ENCODE results near the gene IQCN. TPM values are rescaled to one million over a fixed set of nuclear protein-coding genes. Genes with fewer than 3 reads are reported as not detected.

IQCN gene
- total and polyA plus RNA-seq, 12 donors, result 0.17 to 7.8 (median 0.96) TPM

- intact Hi-C loops (cut with DNase I), result loop anchor here in 1 of 10 donors (10.0 kb wide), 1 partner anchor 1225 kb away; the partner anchor contains the start of genes HAUS8 and MYO9B
- peak overlapping the region in 3 of 10 donors; percentile 27 to 100 (median 97) for H3K27ac ChIP-seq
- no peaks in the 10 kb centered on the region for H3K36me3 ChIP-seq
- peaks cover 13 to 46% (median 39%) of the 10 kb centered on the region in 9 donors for H3K4me1 ChIP-seq
- DNase-seq (no peak), ATAC-seq (no peak)
- TF ChIP-seq CTCF (IDR thresholded peaks at IDR 0.05), result no peak
- no peaks in the 10 kb centered on the region for H3K27me3 ChIP-seq
- no peaks in the 10 kb centered on the region for H3K9me3 ChIP-seq
- H3K4me3 ChIP-seq, result no peak overlapping the region
- 95 to 99% methylated on average over 9 of the region's 9 CpGs for WGBS, 2 donors
These were observed 25.4 kb upstream of the IQCN start for GRCh38 chr19:18299654-18300053.

- no peak for TF ChIP-seq CTCF (IDR thresholded peaks at IDR 0.05)
- no peak for DNase-seq
- no peak overlapping the region for H3K27ac ChIP-seq
- no peaks in the 10 kb centered on the region for H3K36me3 ChIP-seq
- WGBS, 2 donors, result 83 to 84% methylated on average over 6 of the region's 6 CpGs
- ATAC-seq, result no peak
- no peaks in the 10 kb centered on the region for H3K9me3 ChIP-seq
- H3K27me3 ChIP-seq, result no peaks in the 10 kb centered on the region
- H3K4me1 ChIP-seq, result peaks cover 7 to 41% (median 32%) of the 10 kb centered on the region in 9 donors
- intact Hi-C loops (cut with DNase I), result loop anchor here in 1 of 10 donors (10.0 kb wide), 1 partner anchor 1224 kb away; the partner anchor contains the start of genes HAUS8 and MYO9B
- no peak overlapping the region for H3K4me3 ChIP-seq
These were observed 24.3 kb upstream of the IQCN start for GRCh38 chr19:18298601-18299000.

- no peaks in the 10 kb centered on the region for H3K9me3 ChIP-seq
- TF ChIP-seq CTCF (IDR thresholded peaks at IDR 0.05), result no peak
- intact Hi-C loops (cut with DNase I), result loop anchor here in 1 of 10 donors (10.0 kb wide), 1 partner anchor 1223 kb away; the partner anchor contains the start of genes HAUS8 and MYO9B
- DNase-seq, result no peak
- no peak for ATAC-seq
- no peak overlapping the region for H3K4me3 ChIP-seq
- no peaks in the 10 kb centered on the region for H3K36me3 ChIP-seq
- H3K27me3 ChIP-seq, result no peaks in the 10 kb centered on the region
- WGBS, 2 donors, result 33 to 40% methylated on average over 4 of the region's 4 CpGs
- peaks cover 0 to 41% (median 24%) of the 10 kb centered on the region in 9 donors for H3K4me1 ChIP-seq
- peak overlapping the region in 1 of 10 donors; percentile 22 for H3K27ac ChIP-seq
These were observed 23.1 kb upstream of the IQCN start for GRCh38 chr19:18297308-18297707.

- H3K27ac ChIP-seq, result peak overlapping the region in 1 of 10 donors; percentile 31
- no peak for TF ChIP-seq CTCF (IDR thresholded peaks at IDR 0.05)
- ATAC-seq (no peak), DNase-seq (no peak)
- no peak overlapping the region for H3K4me3 ChIP-seq
- no peaks in the 10 kb centered on the region for H3K27me3 ChIP-seq
- WGBS, 2 donors, result 69 to 100% methylated on average over 4 of the region's 4 CpGs
- intact Hi-C loops (cut with DNase I), result loop anchor here in 1 of 10 donors (10.0 kb wide), 1 partner anchor 1220 kb away; the partner anchor contains the start of genes HAUS8 and MYO9B
- no peaks in the 10 kb centered on the region for H3K9me3 ChIP-seq
- H3K36me3 ChIP-seq, result no peaks in the 10 kb centered on the region
- H3K4me1 ChIP-seq, result peaks cover 3 to 42% (median 25%) of the 10 kb centered on the region in 9 donors
These were observed 20.8 kb upstream of the IQCN start for GRCh38 chr19:18295034-18295451.
